ENCODE results near the gene CORIN. TPM values are rescaled to one million over a fixed set of nuclear protein-coding genes. Genes with fewer than 3 reads are reported as not detected.
"Not testable (repeated sequence)": the region's sequence is repeated elsewhere in the genome, so short reads cannot be mapped to it uniquely, and the experiment has no call there.

CORIN gene
- polyA plus RNA-seq, 2 of the 4 experiments (the other 2 are of a cell fraction), result 0.03 TPM; not detected in 1

DNA sequence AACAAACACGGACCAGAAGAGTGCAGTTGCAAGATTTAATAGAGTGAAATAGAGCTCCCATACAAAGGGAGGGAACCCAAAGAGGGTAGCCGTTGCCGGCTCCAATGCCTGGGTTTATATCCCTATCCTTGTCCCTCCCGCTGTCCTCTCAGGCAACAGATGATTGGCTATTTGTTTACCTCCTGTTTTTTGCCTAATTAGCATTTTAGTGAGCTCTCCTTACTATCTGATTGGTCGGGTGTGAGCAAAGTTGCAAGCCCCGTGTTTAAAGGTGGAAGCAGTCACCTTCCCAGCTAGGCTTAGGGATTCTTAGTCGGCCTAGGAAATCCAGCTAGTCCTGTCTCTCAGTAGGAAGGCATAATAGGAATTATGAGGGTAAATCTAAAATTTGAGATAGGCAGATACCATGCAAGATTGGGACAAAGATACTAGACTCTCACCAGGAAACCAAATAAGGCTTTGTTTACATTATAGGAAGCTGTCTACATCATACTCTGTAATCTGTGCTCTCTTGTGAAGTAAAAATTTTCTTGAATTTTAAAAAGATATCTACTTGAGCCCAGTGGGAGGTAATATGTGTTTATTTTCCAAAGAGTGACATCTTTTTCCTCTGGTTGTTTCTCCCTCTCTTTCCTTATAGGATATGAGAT lies 286.8 kb downstream of the CORIN start:
- 85% methylated on average over 7 of the region's 7 CpGs for WGBS (ENCODE audit: missing lambda C conversion rate)
- H3K4me3 ChIP-seq, result no peak overlapping the region
- H3K4me1 ChIP-seq, result no peaks in the 10 kb centered on the region
- no peak for FAIRE-seq
- no peak overlapping the region for H3K27ac ChIP-seq
- ChIA-PET CTCF (interaction anchor here (0.8 to 1.5 kb wide), 2 partner anchors 14 to 27 kb away, joined by 3 read pairs; no protein-coding TSS in a partner anchor), POLR2A (no interaction called here)
- TF ChIP-seq PHF8 (IDR thresholded peaks at IDR 0.05; ENCODE audit: borderline replicate concordance, low read depth) (no peak), MAFK (IDR thresholded peaks at IDR 0.05; ENCODE audit: partially characterized antibody) (no peak), RFX5 (IDR thresholded peaks at IDR 0.05) (no peak), JUN (IDR thresholded peaks at IDR 0.05) (no peak), NR3C1 (IDR thresholded peaks at IDR 0.05) (no peak), MAZ (IDR thresholded peaks at IDR 0.05; ENCODE audit: borderline replicate concordance, low read depth, low read length) (no peak), TFCP2L1 (CRISPR knock-in tag; IDR thresholded peaks at IDR 0.05) (no peak), SMC3 (IDR thresholded peaks at IDR 0.05) (no peak), KDM1A (IDR thresholded peaks at IDR 0.05; ENCODE audit: low read depth) (no peak), RNF2 (IDR thresholded peaks at IDR 0.05; ENCODE audit: borderline replicate concordance, low read depth) (no peak), KDM5A (IDR thresholded peaks at IDR 0.05) (no peak), FOSB (CRISPR knock-in tag; IDR thresholded peaks at IDR 0.05) (no peak), CHD4 (IDR thresholded peaks at IDR 0.05; ENCODE audit: borderline replicate concordance) (no peak)
- TF ChIP-seq, protein P1, sequence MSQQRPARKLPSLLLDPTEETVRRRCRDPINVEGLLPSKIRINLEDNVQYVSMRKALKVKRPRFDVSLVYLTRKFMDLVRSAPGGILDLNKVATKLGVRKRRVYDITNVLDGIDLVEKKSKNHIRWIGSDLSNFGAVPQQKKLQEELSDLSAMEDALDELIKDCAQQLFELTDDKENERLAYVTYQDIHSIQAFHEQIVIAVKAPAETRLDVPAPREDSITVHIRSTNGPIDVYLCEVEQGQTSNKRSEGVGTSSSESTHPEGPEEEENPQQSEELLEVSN (IDR thresholded peaks at IDR 0.05; ENCODE audit: borderline replicate concordance, low read depth), result no peak
- TF ChIP-seq, protein P2, sequence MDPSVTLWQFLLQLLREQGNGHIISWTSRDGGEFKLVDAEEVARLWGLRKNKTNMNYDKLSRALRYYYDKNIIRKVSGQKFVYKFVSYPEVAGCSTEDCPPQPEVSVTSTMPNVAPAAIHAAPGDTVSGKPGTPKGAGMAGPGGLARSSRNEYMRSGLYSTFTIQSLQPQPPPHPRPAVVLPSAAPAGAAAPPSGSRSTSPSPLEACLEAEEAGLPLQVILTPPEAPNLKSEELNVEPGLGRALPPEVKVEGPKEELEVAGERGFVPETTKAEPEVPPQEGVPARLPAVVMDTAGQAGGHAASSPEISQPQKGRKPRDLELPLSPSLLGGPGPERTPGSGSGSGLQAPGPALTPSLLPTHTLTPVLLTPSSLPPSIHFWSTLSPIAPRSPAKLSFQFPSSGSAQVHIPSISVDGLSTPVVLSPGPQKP (IDR thresholded peaks at IDR 0.05; ENCODE audit: low read depth, low read length), result no peak
- no peak overlapping the region for H3K4me2 ChIP-seq
- no peak for ATAC-seq
- DNase-seq (ENCODE audit: low read depth in 1 of 2, low spot score in 1 of 2), result no peak
- H3K9me3 ChIP-seq, result no peaks in the 10 kb centered on the region

DNA sequence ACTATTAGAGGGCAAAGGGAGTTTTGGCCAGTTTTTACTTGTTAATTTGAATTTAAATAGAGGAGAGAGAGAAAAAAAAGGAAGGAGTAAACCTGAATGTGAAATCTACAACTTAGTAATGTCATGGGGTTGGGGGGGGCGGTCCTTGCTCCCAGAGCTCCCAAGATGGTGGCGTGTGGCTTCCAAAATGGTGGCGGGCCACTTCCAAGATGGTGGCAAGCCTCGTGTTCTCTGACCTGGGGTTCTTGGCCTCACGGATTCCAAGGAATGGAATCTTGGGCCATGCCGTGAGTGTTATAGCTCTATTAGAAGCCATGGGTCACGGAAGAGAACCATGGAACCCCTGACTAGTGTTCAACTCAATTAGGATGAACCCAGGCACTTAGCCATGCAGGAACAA lies 287.5 kb downstream of the CORIN start:
- H3K27ac ChIP-seq; ATAC-seq; H3K4me3 ChIP-seq; DNase-seq (ENCODE audit: low read depth in 1 of 2, low spot score in 1 of 2); FAIRE-seq; H3K9me3 ChIP-seq; H3K4me1 ChIP-seq; POLR2A ChIA-PET; H3K4me2 ChIP-seq: not testable (repeated sequence)
- 82% methylated on average over 6 of the region's 7 CpGs for WGBS (ENCODE audit: missing lambda C conversion rate)
- CTCF ChIA-PET, result interaction anchor here (1.5 kb wide), 1 partner anchor 15 kb away, joined by 3 read pairs; no protein-coding TSS in a partner anchor

Small RNA genes within 50 kb of the gene (small RNA-seq; reads per million reads assigned to genes)
- gene MIR8053, result 0 to 19.8 (median 0) reads per million in 6 experiments

Other genes with a start within 250 kb of the CORIN start
- gene NFXL1, start 76.5 kb upstream of the CORIN start, polyA plus RNA-seq (2011; rRNA removed), result 15.7 and 17.0 TPM in 2 replicates
- gene NFXL1, start 76.5 kb upstream of the CORIN start, polyA plus RNA-seq (2017; fragmentation: RNase III; extraction: RNeasy Plus Mini Kit Qiagen cat#74134 plus additional on column Dnase treatment), result 7.1 to 8.4 TPM (median 7.1 TPM) in 3 replicates
- gene CNGA1, start 178.6 kb upstream of the CORIN start, polyA plus RNA-seq (2011; rRNA removed), result not detected in 2 replicates
- 0.12 TPM in 1 of 3 replicates, not detected in the others for gene CNGA1, start 178.6 kb upstream of the CORIN start, polyA plus RNA-seq (2017; fragmentation: RNase III; extraction: RNeasy Plus Mini Kit Qiagen cat#74134 plus additional on column Dnase treatment)
- gene NIPAL1, start 178.7 kb upstream of the CORIN start, polyA plus RNA-seq (2011; rRNA removed), result 0.47 and 0.53 TPM in 2 replicates
- gene NIPAL1, start 178.7 kb upstream of the CORIN start, polyA plus RNA-seq (2017; fragmentation: RNase III; extraction: RNeasy Plus Mini Kit Qiagen cat#74134 plus additional on column Dnase treatment), result 0.29 to 0.41 TPM (median 0.38 TPM) in 3 replicates